SU-DHL-6 (cell line): Measurements from ENCODE around the gene ZNF672.

Experiments used
- CTCF ChIP-seq: fragments of 200-600 bp; sonication (generic); IDR thresholded peaks from one replicate; pipeline ENCODE4 v1.5.1; 2017; ENCODE audit warnings: antibody characterized with exemption, mild to moderate bottlenecking, low read length, moderate library complexity; ENCODE audit not compliant: insufficient read depth, poor library complexity, severe bottlenecking
- EZH2phosphoT487 ChIP-seq: fragments of 200-600 bp; sonication (generic), shearing (Covaris generic); conservative IDR thresholded peaks from 2 replicates; pipeline ENCODE4 v1.6.1; 2018; ENCODE audit warnings: mild to moderate bottlenecking, antibody characterized with exemption, low read length, moderate library complexity, mixed read lengths

GRCh38 chr1:248881261-248881660, 43.2 kb downstream of the ZNF672 start:
- no peak for TF ChIP-seq EZH2phosphoT487
- no peak for TF ChIP-seq CTCF
